Putamen (tissue), 1 donor: Measurements from ENCODE around the gene TTL.
"Not testable (repeated sequence)": the region's sequence is repeated elsewhere in the genome, so short reads cannot be mapped to it uniquely, and the experiment has no call there.

Source experiments
- DNase-seq: peaks from one replicate; pipeline ENCODE4 v3.0.0-alpha.2; 2016; ENCODE audit warnings: low spot score

The TTL gene

GRCh38 chr2:112474844-112475486 is 7.0 kb upstream of the TTL start:
- DNase-seq, result no peak

- no peak for DNase-seq
Measured at GRCh38 chr2:112476434-112476833, 5.5 kb upstream of the TTL start.

DNA sequence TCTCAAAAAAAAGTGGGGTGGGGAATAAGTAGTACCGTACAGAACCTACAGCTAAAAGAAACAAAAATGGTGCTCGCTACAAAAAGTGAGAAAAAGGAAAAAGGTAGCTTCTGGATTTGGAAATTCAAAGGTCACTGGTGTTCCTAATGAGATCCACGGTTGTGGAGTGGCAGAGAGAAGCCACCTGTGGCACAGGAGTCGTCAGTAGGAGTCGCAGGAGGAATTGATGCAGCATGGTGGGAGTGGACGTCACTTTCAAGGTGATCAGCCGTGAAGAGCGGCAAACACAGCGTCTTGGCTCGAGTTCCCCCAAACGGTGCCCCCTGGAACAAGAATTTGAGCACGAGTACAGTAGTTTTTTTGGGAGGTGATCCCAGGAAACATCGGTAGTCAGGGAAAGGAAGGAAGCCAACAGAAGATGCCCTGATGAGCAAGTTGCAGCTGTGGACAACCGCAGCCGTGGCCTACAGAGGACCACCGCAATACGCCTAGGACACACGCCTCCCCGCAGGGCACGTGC is 1.4 kb upstream of the TTL start:
- no peak for DNase-seq

DNA sequence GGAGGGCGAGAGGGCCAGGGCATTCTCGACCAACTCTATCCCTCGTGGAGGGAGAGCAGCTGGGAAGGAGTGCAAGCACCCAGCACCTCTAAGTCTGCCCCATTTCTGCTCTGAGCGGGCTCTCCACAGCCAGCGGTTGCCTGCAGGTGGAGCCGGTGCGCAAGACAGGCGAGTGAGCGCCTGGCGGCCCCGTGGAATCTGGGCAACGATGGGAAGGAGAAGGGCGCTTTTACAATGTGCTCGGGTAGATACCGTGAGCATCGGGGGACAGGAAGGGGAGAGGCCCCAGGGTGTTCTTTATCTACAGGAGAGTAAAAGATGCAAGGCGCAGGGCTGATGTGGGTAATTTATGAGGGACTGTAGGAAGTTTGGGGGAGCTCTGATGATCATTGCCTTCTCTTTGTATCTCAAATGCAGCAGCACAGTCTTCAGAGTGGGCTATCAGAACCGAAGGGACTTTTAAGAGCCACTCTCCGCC is 867 bp upstream of the TTL start:
- peak; percentile 87 for DNase-seq

GRCh38 chr2:112482309-112483041 is 519 bp downstream of the TTL start:
- no peak for DNase-seq

GRCh38 chr2:112483042-112483473 is 1.1 kb downstream of the TTL start:
- no peak for DNase-seq

- no peak for DNase-seq
Measured at GRCh38 chr2:112483831-112484230, 1.9 kb downstream of the TTL start.

DNA sequence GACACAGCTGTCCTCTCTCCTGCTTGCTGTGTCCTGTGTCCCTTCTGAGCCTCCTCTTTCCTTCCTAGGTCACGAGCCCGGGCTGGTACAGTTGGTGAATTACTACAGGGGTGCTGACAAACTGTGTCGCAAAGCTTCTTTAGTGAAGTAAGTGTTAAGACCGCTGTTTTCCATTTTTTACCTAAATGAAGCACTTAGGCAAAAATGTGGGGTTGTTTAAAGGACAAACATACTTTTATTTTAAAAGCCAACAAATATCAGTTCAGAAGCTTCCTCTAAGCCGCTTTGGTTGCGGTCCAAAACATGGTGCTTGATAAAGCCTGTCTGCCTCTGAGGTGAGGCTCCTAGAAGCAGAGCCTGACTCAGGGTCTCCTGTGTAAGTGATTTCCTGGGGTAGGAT is 3.9 kb downstream of the TTL start:
- no peak for DNase-seq

DNA sequence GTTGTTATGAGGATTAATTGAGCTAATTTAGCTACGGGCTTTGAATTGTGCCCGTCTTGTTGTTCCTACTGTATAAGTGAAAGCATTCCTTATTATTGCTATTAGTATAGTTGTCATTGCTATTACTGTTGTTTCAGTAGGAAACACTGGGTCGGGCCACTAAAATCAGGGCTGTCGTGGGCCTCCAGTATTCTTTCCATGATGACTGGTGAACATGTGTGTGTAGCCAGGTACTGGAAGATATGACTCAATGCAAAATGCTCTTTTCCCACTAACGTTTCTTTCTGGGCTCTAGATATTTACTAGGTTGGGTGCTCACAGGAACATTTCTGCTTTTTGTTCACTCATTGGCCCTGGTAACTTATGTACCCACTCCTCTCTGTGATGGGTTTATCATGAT is 4.9 kb downstream of the TTL start:
- DNase-seq, result no peak

DNA sequence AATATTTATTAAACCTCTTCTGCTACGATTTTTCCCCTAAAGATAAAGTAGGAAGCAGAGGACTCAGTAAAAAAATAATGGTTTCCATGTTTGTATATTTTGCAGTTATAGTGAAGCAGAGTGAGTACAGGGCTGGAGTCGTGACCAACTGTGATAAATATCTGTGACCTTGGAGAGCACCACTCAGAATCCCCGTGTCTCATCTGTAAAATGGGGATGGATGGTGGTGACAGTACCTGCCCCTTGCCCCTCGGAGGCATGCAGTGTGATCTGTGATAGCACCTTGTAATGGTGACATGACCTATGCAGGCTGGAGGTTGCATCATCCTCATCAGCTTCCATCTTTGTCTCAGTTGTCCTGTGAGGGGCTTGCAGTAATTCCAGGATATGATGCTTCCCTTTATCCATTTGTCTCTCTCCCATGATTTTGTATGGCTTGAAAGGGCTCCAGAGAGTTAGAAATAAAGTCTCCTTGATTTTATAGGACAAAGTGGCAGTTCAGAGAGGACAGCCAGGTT is 5.5 kb downstream of the TTL start:
- no peak for DNase-seq

DNA sequence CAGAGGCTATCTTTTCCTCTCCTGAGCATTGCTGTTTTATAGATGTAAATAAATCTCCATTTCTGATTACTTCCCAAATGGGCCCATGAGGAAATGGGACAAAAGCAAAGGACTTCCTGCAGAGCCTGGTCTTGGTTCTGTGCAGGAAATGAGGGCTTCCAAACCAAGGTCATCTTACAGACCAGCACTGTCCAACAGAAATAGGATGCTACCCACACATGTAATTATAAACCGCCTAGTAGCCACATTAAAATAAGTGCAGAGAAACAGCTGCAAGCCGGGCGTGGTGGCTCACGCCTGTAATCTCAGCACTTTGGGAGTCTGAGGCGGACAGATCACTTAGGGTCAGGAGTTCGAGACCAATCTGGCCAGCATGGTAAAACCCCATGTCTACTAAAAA is 6.2 kb downstream of the TTL start:
- no peak for DNase-seq

GRCh38 chr2:112491946-112492345 is 10.0 kb downstream of the TTL start:
- DNase-seq, result peak; percentile 81

- DNase-seq, result no peak
Measured at GRCh38 chr2:112493048-112493447, 11.1 kb downstream of the TTL start.

DNA sequence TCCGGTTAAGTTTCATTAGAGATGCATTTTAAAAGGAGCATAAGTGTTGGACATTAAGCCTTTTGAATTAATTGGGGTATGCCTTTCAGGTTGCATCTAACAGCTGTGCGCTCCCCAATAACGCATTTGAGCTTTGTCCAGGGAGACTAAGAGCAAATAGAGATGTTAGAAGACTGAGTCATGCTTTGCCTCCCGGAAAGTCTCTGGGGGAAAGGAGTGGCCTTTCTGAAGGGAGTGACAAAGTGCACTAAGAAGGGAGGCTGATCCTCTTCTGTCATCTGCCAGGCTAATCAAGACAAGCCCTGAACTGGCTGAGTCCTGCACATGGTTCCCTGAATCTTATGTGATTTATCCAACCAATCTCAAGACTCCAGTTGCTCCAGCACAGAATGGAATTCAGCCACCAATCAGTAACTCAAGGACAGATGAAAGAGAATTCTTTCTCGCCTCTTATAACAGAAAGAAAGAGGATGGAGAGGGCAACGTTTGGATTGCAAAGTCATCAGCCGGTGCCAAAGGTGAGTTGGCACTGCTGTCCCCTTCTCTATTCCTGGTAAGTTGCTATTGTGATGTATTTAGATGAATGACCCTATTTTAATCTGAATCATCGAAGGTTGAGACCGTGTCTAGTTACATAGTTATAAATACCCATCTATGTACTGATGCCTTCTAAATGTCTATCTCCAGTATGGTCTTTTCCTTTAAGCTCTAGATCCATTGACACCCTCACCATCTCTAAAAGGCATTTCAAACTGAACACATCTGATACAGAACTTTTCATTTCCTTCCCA is 12.1 kb downstream of the TTL start:
- no peak for DNase-seq

DNA sequence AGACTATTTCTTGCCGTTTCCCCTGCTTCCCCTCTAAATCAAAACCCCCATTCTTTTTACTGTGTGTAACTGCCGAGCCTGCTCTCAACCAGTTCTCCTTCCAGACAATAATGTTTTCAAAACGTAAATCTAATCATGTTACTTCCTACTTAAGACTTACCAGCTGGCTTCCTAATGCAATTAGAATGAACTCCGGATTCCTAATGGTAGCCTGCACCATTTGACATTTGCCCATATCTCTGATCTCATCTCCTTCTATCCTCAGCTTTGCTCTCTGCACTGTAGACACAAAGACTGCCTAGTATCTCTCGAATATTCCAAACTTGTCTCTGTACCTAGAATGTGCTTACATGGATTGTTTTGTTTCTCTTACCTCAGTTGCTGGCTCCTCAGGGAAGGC is 12.9 kb downstream of the TTL start:
- DNase-seq, result no peak

DNA sequence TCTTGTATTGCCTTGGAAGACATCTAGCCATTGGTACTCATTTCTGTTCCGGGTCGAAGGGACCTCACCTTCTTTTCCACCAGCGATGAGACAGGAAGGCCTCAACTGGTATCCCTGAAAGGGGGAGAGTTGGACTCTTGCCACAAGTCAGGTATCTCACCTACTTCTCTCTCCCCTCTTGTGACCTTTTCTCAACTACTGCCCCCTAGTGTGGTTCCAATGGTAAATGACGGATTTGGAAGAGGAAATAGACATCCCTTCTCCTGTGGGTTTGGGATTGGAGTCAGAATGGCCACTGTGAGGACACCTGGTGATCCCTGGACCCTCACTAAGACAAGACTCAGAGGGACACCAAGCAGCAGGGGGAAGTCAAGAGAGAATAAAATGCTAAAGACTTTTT is 13.9 kb downstream of the TTL start:
- not testable (repeated sequence) for DNase-seq

DNA sequence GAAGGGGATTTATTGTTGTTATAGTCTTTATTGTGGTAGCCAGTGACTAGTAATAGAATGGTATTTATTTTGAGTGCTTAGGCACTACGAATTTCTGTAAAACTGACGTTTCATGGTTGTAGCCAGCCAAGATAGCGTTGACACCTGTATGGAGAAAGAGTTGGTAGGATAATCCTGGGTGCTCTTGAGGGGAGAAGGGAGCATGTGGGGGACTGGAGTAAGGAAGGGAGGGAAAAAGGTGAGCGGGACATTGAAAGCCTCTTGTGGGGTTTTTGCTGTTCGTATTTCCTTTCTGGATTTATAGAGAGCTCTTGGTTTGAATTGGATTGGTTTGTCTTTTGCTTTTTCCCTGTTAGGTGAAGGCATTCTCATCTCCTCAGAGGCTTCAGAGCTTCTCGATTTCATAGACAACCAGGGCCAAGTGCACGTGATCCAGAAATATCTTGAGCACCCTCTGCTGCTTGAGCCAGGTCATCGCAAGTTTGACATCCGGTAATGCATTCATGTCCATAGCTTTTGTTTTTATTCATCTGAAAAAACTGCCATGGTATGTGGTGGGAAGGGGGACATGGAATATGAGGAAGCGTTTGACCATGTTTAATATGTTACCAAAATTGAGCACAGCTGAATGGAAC is 19.0 kb downstream of the TTL start:
- not testable (repeated sequence) for DNase-seq

DNA sequence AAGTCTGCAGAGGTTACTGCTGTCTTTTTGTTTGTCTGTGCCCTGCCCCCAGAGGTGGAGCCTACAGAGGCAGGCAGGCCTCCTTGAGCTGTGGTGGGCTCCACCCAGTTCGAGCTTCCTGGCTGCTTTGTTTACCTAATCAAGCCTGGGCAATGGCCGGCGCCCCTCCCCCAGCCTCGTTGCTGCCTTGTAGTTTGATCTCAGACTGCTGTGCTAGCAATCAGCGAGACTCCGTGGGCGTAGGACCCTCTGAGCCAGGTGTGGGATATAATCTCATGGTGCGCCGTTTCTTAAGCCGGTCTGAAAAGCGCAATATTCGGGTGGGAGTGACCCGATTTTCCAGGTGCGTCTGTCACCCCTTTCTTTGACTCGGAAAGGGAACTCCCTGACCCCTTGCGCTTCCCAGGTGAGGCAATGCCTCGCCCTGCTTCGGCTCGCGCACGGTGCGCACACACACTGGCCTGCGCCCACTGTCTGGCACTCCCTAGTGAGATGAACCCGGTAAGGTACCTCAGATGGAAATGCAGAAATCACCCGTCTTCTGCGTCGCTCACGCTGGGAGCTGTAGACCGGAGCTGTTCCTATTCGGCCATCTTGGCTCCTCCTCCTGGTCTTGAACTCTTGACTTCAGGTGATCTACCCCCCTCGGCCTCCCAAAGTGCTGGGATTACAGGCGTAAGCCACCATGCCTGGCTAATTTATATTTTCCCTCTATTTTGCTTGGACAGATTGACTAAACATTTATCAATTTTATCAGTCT is 27.5 kb downstream of the TTL start:
- DNase-seq, result not testable (repeated sequence)

DNA sequence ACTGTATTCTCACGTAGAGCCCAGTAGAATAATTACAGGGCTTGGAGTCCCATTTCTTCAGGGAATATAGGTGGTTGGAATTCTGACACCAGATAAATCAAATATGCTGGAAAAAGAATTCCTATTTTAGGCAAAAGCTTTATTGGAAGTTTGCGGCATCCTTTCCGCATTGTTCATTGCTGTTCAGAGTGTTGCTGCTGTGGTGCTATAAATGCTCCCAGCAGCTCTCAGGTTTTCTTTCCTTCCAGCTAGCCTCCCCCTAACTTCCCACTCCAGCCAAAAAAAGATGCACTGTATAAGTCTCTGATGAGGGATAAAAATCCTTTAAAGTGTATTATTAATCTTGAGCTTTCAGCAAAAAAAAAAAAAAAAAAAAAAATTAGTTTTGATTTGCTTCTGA is 34.8 kb downstream of the TTL start:
- peak; percentile 66 for DNase-seq

DNA sequence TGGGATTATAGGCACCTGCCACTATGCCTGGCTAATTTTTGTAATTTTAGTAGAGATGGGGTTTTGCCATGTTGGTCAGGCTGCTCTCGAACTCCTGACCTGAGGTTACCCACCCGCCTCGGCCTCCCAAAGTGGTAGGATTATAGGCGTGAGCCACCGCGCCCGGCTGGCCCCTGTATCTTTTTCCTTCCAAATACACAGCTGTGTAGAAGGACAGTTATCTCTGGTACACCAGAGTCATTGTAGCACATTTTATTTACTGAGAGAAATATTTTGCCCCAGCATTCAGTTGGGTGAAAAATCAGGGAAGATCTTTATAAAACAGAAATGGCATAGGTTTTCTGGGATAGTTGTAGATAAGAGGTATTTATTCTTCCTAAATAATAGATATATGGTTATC is 36.9 kb downstream of the TTL start:
- DNase-seq, result no peak

GRCh38 chr2:112519506-112519905 is 37.5 kb downstream of the TTL start:
- no peak for DNase-seq
